CD14-positive monocyte (primary cell): Measurements from ENCODE around the gene HSPA4. TPM values are rescaled to one million over a fixed set of nuclear protein-coding genes. Genes with fewer than 3 reads are reported as not detected.

Source experiments
- DNase-seq, 3 donors: peaks; one replicate each; pipeline ENCODE4 v3.0.0-alpha.2; 2011 to 2022
- H2AFZ ChIP-seq: 2 replicates; pipeline ENCODE4 v1.6.0; 2012; ENCODE audit warnings: mild to moderate bottlenecking, low read depth, low read length, inconsistent platforms; ENCODE audit not compliant: insufficient read depth, poor library complexity, severe bottlenecking
- H3K27ac ChIP-seq, 2 donors: 1 replicate in 1 of 2; 2 replicates in 1 of 2; pipeline ENCODE4 v1.5.1; 2012 to 2013; ENCODE audit warnings: low read length in 2 of 2, control low read depth in 1 of 2, inconsistent platforms in 1 of 2, low read depth in 1 of 2, mild to moderate bottlenecking in 1 of 2
- H3K27me3 ChIP-seq, 2 donors: one replicate each; pipeline versions ENCODE4 v1.6.0 to v1.6.1; 2011 to 2013; ENCODE audit warnings: low read length in 2 of 2; ENCODE audit not compliant: control insufficient read depth in 2 of 2, insufficient read depth in 2 of 2
- H3K36me3 ChIP-seq, 2 donors: replicated peaks in 1 of 2; 1 replicate in 1 of 2; 2 replicates in 1 of 2; pipeline versions ENCODE4 v1.5.1 to v1.6.1; 2012 to 2013; ENCODE audit warnings: low read length in 2 of 2, control low read depth in 1 of 2, inconsistent platforms in 1 of 2, mild to moderate bottlenecking in 1 of 2; ENCODE audit not compliant: insufficient read depth in 2 of 2, control insufficient read depth in 1 of 2
- H3K4me1 ChIP-seq, 2 donors: 1 replicate in 1 of 2; 2 replicates in 1 of 2; pipeline versions ENCODE4 v1.5.1 to v1.6.1; 2012 to 2013; ENCODE audit warnings: low read length in 2 of 2, control low read depth in 1 of 2, inconsistent platforms in 1 of 2, mild to moderate bottlenecking in 1 of 2, moderate library complexity in 1 of 2; ENCODE audit not compliant: insufficient read depth in 2 of 2, control insufficient read depth in 1 of 2
- H3K4me2 ChIP-seq: replicated peaks from 2 replicates; pipeline ENCODE3; 2012; ENCODE audit warnings: low read length, moderate library complexity, mild to moderate bottlenecking; ENCODE audit not compliant: poor library complexity, severe bottlenecking; ENCODE audit errors: extremely low read depth
- H3K4me3 ChIP-seq, 3 experiments: fragments of 200-600 bp in 1 of 3; sonication (generic) in 1 of 3; replicated peaks in 1 of 3; 1 replicate in 2 of 3; 2 replicates in 1 of 3; pipeline ENCODE4 v1.5.1; 2011 to 2013; ENCODE audit warnings: low read length in 3 of 3, mild to moderate bottlenecking in 3 of 3, control low read depth in 2 of 3, low read depth in 2 of 3, inconsistent platforms in 1 of 3, moderate library complexity in 1 of 3
- H3K79me2 ChIP-seq: 2 replicates; pipeline ENCODE4 v1.6.0; 2012; ENCODE audit warnings: mild to moderate bottlenecking, control low read depth, inconsistent platforms, low read length, moderate library complexity; ENCODE audit not compliant: insufficient read depth
- H3K9ac ChIP-seq: 2 replicates; pipeline ENCODE4 v1.6.0; 2017; ENCODE audit warnings: low read length, mild to moderate bottlenecking; ENCODE audit not compliant: insufficient read depth, poor library complexity, severe bottlenecking
- H3K9me3 ChIP-seq, 2 donors: replicated peaks in 1 of 2; 1 replicate in 1 of 2; 2 replicates in 1 of 2; pipeline versions ENCODE4 v1.5.1 to v1.6.1; 2012 to 2013; ENCODE audit warnings: low read length in 2 of 2, control low read depth in 1 of 2; ENCODE audit not compliant: control insufficient read depth in 1 of 2, insufficient read depth in 1 of 2
- H4K20me1 ChIP-seq: 2 replicates; pipeline ENCODE4 v1.6.0; 2012; ENCODE audit warnings: mild to moderate bottlenecking, low read length, control low read depth, moderate library complexity; ENCODE audit not compliant: insufficient read depth
- H3K27ac Mint-ChIP-seq, 7 donors: one replicate each; pipeline ENCODE4 v1.8.0; 2020; ENCODE audit warnings: mild to moderate bottlenecking in 7 of 7, mixed read lengths in 7 of 7, moderate library complexity in 6 of 7, inconsistent platforms in 2 of 7
- H3K27me3 Mint-ChIP-seq, 3 donors: one replicate each; pipeline ENCODE4 v1.8.0; 2021 to 2022; ENCODE audit warnings: low read depth in 3 of 3, mild to moderate bottlenecking in 3 of 3, mixed read lengths in 3 of 3, moderate library complexity in 3 of 3, inconsistent platforms in 1 of 3
- H3K36me3 Mint-ChIP-seq, 2 donors: one replicate each; pipeline ENCODE4 v1.8.0; 2020; ENCODE audit warnings: mixed read lengths in 2 of 2, inconsistent platforms in 1 of 2, mild to moderate bottlenecking in 1 of 2
- H3K4me1 Mint-ChIP-seq: one replicate; pipeline ENCODE4 v1.8.0; 2020; ENCODE audit warnings: mild to moderate bottlenecking, mixed read lengths
- H3K4me3 Mint-ChIP-seq, 2 donors: one replicate each; pipeline ENCODE4 v1.8.0; 2020; ENCODE audit warnings: mild to moderate bottlenecking in 2 of 2, mixed read lengths in 2 of 2, moderate library complexity in 1 of 2
- H3K9me3 Mint-ChIP-seq, 7 donors: one replicate each; pipeline ENCODE4 v1.8.0; 2020 to 2022; ENCODE audit warnings: mixed read lengths in 7 of 7, mild to moderate bottlenecking in 6 of 7, moderate library complexity in 6 of 7, inconsistent platforms in 2 of 7
- WGBS: methylation state at CpG from one replicate; pipeline ENCODE4 v1.1.5; 2013; ENCODE audit warnings: missing lambda C conversion rate; ENCODE audit not compliant: insufficient coverage; 5-methylcytosine and 5-hydroxymethylcytosine counted together
- intact Hi-C, 2 donors: fragments of 100-400 bp; cut with micrococcal nuclease; formaldehyde crosslinking; loops; one replicate each; pipeline versions ENCODE4 v1.15.0 to v1.15.1; 2023
- polyA plus RNA-seq, 3 donors: library from polyadenylated mRNA; depleted of rRNA in 1 of 3; unstranded in 2 of 3; stranded (reverse) in 1 of 3; fragments of 300-500 nt in 2 of 3; fragments of >200 nt in 1 of 3; fragmentation: Illumina TruSeq in 2 of 3; gene quantifications; 1 replicate in 2 of 3; 2 replicates in 1 of 3; pipeline ENCODE4 v1.2.3, GENCODE V29; 2012 to 2021
- TF ChIP-seq, protein P1 (sequence below): fragments of 200-600 bp; IDR thresholded peaks from one replicate; pipeline ENCODE4 v1.8.0; 2022; ENCODE audit warnings: antibody characterized with exemption, mild to moderate bottlenecking

HSPA4 gene
- polyA plus RNA-seq, 3 donors = 15.7 to 52.0 (median 27.7) TPM

DNA sequence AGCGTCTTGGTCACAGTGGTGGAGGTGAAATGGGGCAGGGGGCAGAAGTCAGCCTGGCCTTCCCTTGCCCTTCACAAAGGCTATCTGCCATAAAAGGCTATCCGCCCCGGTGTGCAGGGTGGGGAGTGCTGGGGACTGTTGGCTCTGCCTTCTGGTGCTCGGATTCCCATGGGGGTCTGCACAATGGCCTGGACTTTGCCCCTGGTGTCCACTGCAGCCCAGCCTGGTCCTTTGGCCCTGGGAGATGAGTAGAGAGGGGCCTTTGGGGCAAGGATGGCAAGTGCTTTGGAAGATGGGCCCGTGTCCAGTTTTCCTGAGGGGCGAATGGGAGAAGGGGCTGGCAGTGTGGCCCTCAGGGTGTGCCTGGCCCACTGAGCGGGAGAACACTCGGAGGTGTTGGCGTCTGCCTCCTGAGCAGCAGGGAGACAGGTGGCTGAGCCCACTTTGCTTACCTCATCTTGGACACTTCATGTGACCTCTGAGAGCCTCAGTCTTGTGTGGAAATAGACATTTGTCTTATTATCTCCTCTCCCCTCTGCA, 69.9 kb downstream of the HSPA4 start:
- WGBS = 92% methylated on average over 8 of the region's 9 CpGs
- H2AFZ ChIP-seq = no peak overlapping the region
- H3K27ac Mint-ChIP-seq = no peak overlapping the region

DNA sequence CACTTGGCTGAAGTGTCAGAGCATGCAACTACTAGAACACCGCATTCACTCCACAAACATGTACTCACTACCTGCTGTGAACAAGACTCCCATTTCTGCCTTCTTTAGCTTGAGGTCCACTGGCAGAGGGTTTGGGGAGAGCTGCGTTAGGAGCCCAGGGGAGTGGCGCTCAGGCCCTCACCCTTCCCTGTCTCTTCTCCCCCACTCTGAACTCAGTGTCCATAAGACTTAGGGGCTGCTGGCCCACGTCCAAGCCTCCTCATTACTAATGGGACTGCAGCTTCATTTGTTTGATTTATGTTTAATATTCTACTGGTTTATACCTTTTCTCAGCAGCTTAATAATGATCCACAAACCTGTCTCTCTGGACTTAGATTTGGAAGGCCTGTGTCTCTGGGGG, 70.9 kb downstream of the HSPA4 start:
- H3K27me3 ChIP-seq = no peaks in the 10 kb centered on the region
- 100% methylated on average over 1 of the region's 4 CpGs for WGBS
- DNase-seq = no peak
- peak overlapping the region in 1 of 7 donors; percentile 0 for H3K27ac Mint-ChIP-seq
- H3K4me2 ChIP-seq = no peak overlapping the region
- peaks cover 0 to 10% (median 1%) of the 10 kb centered on the region in 3 donors for H3K27me3 Mint-ChIP-seq
- no peaks in the 10 kb centered on the region for H3K9me3 Mint-ChIP-seq
- intact Hi-C loops = no loop called here
- H3K4me3 Mint-ChIP-seq = no peak overlapping the region
- no peak overlapping the region for H3K9ac ChIP-seq
- TF ChIP-seq, protein P1, sequence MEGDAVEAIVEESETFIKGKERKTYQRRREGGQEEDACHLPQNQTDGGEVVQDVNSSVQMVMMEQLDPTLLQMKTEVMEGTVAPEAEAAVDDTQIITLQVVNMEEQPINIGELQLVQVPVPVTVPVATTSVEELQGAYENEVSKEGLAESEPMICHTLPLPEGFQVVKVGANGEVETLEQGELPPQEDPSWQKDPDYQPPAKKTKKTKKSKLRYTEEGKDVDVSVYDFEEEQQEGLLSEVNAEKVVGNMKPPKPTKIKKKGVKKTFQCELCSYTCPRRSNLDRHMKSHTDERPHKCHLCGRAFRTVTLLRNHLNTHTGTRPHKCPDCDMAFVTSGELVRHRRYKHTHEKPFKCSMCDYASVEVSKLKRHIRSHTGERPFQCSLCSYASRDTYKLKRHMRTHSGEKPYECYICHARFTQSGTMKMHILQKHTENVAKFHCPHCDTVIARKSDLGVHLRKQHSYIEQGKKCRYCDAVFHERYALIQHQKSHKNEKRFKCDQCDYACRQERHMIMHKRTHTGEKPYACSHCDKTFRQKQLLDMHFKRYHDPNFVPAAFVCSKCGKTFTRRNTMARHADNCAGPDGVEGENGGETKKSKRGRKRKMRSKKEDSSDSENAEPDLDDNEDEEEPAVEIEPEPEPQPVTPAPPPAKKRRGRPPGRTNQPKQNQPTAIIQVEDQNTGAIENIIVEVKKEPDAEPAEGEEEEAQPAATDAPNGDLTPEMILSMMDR = no peak
- no peaks in the 10 kb centered on the region for H3K79me2 ChIP-seq
- H3K27ac ChIP-seq = no peak overlapping the region
- no peaks in the 10 kb centered on the region for H3K4me1 Mint-ChIP-seq
- no peaks in the 10 kb centered on the region for H3K36me3 ChIP-seq
- H3K36me3 Mint-ChIP-seq = no peaks in the 10 kb centered on the region
- no peak overlapping the region for H3K4me3 ChIP-seq
- no peak overlapping the region for H2AFZ ChIP-seq
- no peaks in the 10 kb centered on the region for H3K9me3 ChIP-seq
- no peaks in the 10 kb centered on the region for H3K4me1 ChIP-seq
- no peaks in the 10 kb centered on the region for H4K20me1 ChIP-seq

More for the DNA sequence above, 69.9 kb downstream of the HSPA4 start:
- H3K9me3 ChIP-seq = no peaks in the 10 kb centered on the region
- H3K79me2 ChIP-seq = no peaks in the 10 kb centered on the region
- H4K20me1 ChIP-seq = no peaks in the 10 kb centered on the region
- no peaks in the 10 kb centered on the region for H3K36me3 ChIP-seq
- TF ChIP-seq, protein P1 = no peak
- Mint-ChIP-seq H3K9me3 (no peaks in the 10 kb centered on the region), H3K36me3 (no peaks in the 10 kb centered on the region), H3K4me1 (no peaks in the 10 kb centered on the region), H3K4me3 (no peak overlapping the region), H3K27me3 (peaks cover 0 to 6% (median 1%) of the 10 kb centered on the region in 3 donors)
- H3K9ac ChIP-seq = no peak overlapping the region
- DNase-seq = no peak
- H3K27ac ChIP-seq = no peak overlapping the region
- no peaks in the 10 kb centered on the region for H3K27me3 ChIP-seq
- no peak overlapping the region for H3K4me3 ChIP-seq
- intact Hi-C loops = no loop called here
- H3K4me1 ChIP-seq = no peaks in the 10 kb centered on the region
- H3K4me2 ChIP-seq = no peak overlapping the region
